HEK293T (cell line): ENCODE data around the gene ACTG2.
"Not testable (repeated sequence)": the region's sequence is repeated elsewhere in the genome, so short reads cannot be mapped to it uniquely, and the experiment has no call there.

ENCODE experiments used
- CTCF ChIA-PET: fragments of 350-600 bp; formaldehyde crosslinking; extraction: SDS; loops from one replicate; lab custom pipeline; 2021; ENCODE audit warnings: antibody characterized with exemption, inconsistent platforms; lab: Yijun Ruan, JAX
- POLR2A ChIA-PET: fragments of 350-600 bp; formaldehyde crosslinking; extraction: SDS; loops from one replicate; lab custom pipeline; 2020; ENCODE audit warnings: antibody characterized with exemption, inconsistent platforms; lab: Yijun Ruan, JAX
- DNase-seq: peaks from one replicate; pipeline ENCODE4 v3.0.0; 2012; ENCODE audit warnings: mixed read lengths; ENCODE audit errors: extremely low spot score
- ARNT ChIP-seq: fragments of 450-650 bp; IDR thresholded peaks from 2 replicates; pipeline ENCODE4 v1.6.1; 2017; ENCODE audit warnings: mild to moderate bottlenecking
- BHLHE40 ChIP-seq: fragments of 450-650 bp; IDR thresholded peaks from 2 replicates; pipeline ENCODE4 v1.6.1; 2016; ENCODE audit warnings: mild to moderate bottlenecking, moderate library complexity, borderline replicate concordance
- CTBP1 ChIP-seq: fragments of 450-650 bp; IDR thresholded peaks from 2 replicates; pipeline ENCODE4 v1.6.1; 2016; ENCODE audit warnings: borderline replicate concordance
- ELF4 ChIP-seq: fragments of 450-650 bp; IDR thresholded peaks from 2 replicates; pipeline ENCODE4 v1.6.1; 2017; ENCODE audit warnings: antibody characterized with exemption
- FOXA1 ChIP-seq: fragments of 450-650 bp; IDR thresholded peaks from 2 replicates; pipeline ENCODE4 v1.6.1; 2016; ENCODE audit warnings: mild to moderate bottlenecking
- FOXK2 ChIP-seq: fragments of 450-650 bp; IDR thresholded peaks from 2 replicates; pipeline ENCODE4 v1.6.1; 2016; ENCODE audit warnings: mild to moderate bottlenecking
- FOXM1 ChIP-seq: fragments of 450-650 bp; IDR thresholded peaks from 2 replicates; pipeline ENCODE4 v1.6.1; 2017; ENCODE audit warnings: mild to moderate bottlenecking, borderline replicate concordance
- HDGF ChIP-seq: fragments of 450-650 bp; IDR thresholded peaks from 2 replicates; pipeline ENCODE4 v1.6.1; 2017; ENCODE audit warnings: antibody characterized with exemption, borderline replicate concordance
- L3MBTL2 ChIP-seq: fragments of 450-650 bp; conservative IDR thresholded peaks from 2 replicates; pipeline ENCODE4 v1.6.1; 2016; ENCODE audit warnings: mild to moderate bottlenecking
- LEF1 ChIP-seq: fragments of 450-650 bp; IDR thresholded peaks from 2 replicates; pipeline ENCODE4 v1.6.1; 2017; ENCODE audit warnings: mild to moderate bottlenecking, borderline replicate concordance
- NFRKB ChIP-seq: fragments of 450-650 bp; IDR thresholded peaks from 2 replicates; pipeline ENCODE4 v1.6.1; 2016; ENCODE audit warnings: mild to moderate bottlenecking, moderate library complexity
- SP1 ChIP-seq: fragments of 450-650 bp; IDR thresholded peaks from 2 replicates; pipeline ENCODE4 v1.6.1; 2017
- SUZ12 ChIP-seq: fragments of 450-650 bp; IDR thresholded peaks from 2 replicates; pipeline ENCODE4 v1.6.1; 2016; ENCODE audit warnings: mild to moderate bottlenecking
- TARDBP ChIP-seq: fragments of 450-650 bp; IDR thresholded peaks from 2 replicates; pipeline ENCODE4 v1.6.1; 2016
- ZNF384 ChIP-seq: fragments of 450-650 bp; IDR thresholded peaks from 2 replicates; pipeline ENCODE4 v1.6.1; 2016
- TF ChIP-seq, protein P1 (sequence below): fragments of 450-650 bp; IDR thresholded peaks from 2 replicates; pipeline ENCODE4 v1.6.1; 2016

ACTG2 gene

DNA sequence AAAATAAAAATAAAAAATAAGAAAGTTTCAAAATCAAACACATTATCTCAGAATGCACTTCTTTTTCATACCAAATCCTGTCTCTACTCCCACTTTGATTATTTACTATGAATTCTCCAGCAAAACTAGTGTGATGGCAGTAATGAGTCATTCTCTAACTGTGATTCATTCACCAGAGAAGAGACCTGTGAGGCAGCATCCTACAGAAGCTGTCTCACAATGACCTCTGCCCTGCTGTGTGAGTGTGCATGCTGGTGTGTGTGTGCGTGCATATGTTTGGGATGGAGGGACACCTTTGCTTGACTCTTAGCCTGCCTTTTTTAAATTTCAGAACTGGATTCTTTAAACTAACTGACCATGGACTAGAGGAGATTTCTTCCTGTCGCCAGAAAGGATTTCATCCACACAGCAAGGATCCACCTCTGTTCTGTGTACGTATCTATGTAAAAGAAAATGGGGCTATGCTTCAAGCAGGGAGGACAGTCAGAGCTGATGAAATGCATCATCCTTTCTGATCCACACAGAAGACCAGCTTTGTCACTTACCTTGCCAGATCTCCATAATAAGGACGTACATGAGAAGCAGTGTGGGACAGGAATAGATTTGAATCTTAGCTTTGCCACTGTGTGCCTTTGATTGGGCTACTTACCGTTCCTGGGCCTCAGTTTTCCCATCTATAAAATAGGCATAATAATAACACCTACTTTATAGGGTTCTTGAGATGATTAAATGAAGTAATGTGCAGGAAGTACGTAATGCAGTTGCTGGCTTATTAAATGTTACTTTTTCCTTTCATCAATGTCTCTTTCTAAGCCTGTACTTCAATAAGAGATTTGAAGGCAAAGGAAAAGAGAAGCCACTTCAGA is 32.9 kb upstream of the ACTG2 start:
- TF ChIP-seq TARDBP: no peak
- TF ChIP-seq ARNT: no peak
- TF ChIP-seq LEF1: no peak
- TF ChIP-seq FOXM1: no peak
- TF ChIP-seq FOXA1: no peak
- no peak for TF ChIP-seq L3MBTL2
- TF ChIP-seq ELF4: no peak
- no peak for TF ChIP-seq BHLHE40
- TF ChIP-seq FOXK2: no peak
- no peak for TF ChIP-seq NFRKB
- no peak for TF ChIP-seq HDGF
- no peak for TF ChIP-seq ZNF384
- TF ChIP-seq CTBP1: no peak
- DNase-seq: no peak
- ChIA-PET POLR2A (no interaction called here), CTCF (no interaction called here)

DNA sequence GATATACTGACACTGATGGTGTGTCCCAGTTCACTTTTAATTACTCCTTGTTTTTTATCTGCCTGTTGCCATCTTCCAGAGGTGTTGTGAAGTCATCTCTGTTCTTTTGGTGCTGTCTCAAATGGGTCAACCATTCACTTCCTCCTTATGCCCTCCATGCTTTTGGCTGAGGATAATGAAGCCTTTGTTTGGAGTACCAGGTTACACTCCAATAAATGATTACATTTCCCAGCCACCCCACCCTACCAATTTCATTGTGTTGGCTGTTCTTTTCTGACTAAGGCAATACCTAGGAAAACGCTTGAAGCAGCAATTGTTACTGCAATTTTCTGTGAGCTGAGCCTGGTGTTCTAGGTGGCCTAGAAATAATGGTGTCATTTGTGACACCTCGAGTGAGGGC is 29.8 kb upstream of the ACTG2 start:
- CTCF ChIA-PET: no interaction called here
- DNase-seq: no peak
- POLR2A ChIA-PET: no interaction called here
- TF ChIP-seq HDGF (no peak), L3MBTL2 (no peak), ELF4 (no peak), LEF1 (no peak), SP1 (no peak), FOXK2 (no peak), ARNT (no peak), ZNF384 (no peak), NFRKB (no peak)

DNA sequence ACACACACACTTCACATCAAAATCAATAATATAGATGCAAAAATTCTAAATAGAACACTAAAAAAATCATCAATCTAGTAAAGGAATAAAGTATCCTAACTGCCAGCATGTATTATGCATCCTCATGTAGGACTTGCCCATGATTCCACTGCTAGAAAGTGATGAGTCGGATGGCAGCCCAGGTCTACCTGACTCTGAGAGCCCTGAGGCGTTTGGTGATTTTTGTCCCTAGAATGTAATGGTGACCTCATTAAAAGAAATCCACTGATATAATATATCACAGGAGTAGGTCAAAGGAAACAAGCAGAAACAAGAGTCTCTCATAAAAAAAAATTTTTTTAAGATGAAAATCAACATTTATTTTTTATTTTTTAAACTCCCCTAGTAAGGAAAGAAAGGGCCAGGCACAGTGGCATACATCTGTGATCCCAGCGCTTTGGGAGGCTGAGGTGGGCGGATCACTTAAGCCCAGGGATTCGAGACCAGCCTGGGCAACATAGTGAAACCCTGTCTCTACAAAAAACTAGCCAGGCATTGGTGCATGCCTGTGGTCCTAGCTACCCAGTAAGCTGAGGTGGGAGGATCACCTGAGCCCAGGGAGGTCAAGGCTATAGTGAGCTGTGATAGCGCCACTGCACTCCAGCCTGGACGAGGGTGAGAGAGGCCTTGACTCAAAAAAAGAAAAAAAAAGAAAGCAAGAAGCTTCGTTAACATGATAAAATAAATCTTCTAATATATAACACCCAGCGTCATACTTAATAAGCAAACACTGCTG is 24.4 kb upstream of the ACTG2 start:
- no peak for DNase-seq
- ChIA-PET POLR2A (no interaction called here), CTCF (no interaction called here)
- no peak for TF ChIP-seq BHLHE40
- no peak for TF ChIP-seq NFRKB
- no peak for TF ChIP-seq SUZ12
- no peak for TF ChIP-seq HDGF
- no peak for TF ChIP-seq FOXA1
- TF ChIP-seq, protein P1, sequence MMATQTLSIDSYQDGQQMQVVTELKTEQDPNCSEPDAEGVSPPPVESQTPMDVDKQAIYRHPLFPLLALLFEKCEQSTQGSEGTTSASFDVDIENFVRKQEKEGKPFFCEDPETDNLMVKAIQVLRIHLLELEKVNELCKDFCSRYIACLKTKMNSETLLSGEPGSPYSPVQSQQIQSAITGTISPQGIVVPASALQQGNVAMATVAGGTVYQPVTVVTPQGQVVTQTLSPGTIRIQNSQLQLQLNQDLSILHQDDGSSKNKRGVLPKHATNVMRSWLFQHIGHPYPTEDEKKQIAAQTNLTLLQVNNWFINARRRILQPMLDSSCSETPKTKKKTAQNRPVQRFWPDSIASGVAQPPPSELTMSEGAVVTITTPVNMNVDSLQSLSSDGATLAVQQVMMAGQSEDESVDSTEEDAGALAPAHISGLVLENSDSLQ: no peak
- no peak for TF ChIP-seq ELF4
- no peak for TF ChIP-seq SP1

DNA sequence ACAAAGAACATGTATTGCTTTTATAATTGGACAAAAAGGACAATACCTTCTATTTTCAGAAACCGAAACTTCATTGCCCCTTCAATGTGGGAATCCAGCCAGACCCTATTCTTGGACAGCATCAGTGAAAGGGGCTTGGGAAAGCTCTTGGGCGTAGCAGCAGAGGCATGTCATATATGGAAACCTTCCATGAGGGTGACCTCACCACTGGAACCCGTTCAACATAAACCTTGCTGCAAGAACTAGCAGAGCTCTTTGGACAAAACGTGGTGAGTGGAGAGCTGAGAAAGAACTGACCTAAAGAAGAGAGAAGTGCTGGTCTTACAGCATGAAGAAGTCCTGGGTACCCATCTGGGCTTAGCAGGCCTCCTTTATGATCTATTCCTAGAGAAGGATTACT is 22.7 kb upstream of the ACTG2 start:
- ChIA-PET CTCF (no interaction called here), POLR2A (no interaction called here)
- no peak for DNase-seq
- no peak for TF ChIP-seq SUZ12

DNA sequence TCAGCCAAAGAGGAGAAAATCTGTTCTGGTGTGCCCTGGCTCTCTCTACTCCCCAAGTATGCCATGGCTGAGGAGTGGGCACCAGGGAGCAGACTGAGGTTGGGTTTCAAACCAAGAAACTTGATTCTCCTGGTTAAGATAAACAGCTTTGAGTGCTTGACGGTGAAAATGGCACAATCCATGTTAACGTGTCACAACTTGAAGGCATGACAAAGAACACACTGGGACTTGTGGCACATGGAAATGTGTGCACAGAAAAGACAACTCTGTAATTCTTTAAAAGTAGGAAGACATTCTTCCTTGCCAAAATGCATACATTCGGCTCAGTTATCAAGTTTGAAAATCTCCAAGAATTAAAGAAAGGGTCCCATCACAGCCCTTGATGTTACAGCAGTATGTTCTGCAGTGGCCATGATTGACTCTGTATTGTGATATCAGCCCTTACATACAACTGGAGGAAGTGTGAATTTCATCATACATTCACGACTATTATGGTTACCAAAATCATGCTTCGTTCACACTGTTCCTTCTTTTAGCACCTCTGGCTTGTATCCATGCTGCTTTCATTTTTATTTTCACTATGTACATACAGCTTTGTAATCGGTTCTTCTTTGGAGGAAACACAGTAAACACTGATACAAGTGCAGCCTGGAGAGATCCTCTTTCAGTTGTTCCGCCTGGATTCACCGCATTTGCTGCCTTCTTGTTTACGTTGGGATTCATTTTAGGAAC is 15.6 kb upstream of the ACTG2 start:
- no peak for DNase-seq
- ChIA-PET CTCF (no interaction called here), POLR2A (no interaction called here)
- TF ChIP-seq SUZ12: no peak
- TF ChIP-seq FOXK2: no peak
- no peak for TF ChIP-seq HDGF
- TF ChIP-seq FOXM1: no peak
- TF ChIP-seq, protein P1: no peak
- no peak for TF ChIP-seq L3MBTL2
- no peak for TF ChIP-seq FOXA1
- TF ChIP-seq TARDBP: no peak
- TF ChIP-seq ARNT: no peak
- no peak for TF ChIP-seq BHLHE40
- no peak for TF ChIP-seq LEF1
- TF ChIP-seq SP1: no peak
- no peak for TF ChIP-seq ZNF384
- no peak for TF ChIP-seq CTBP1

DNA sequence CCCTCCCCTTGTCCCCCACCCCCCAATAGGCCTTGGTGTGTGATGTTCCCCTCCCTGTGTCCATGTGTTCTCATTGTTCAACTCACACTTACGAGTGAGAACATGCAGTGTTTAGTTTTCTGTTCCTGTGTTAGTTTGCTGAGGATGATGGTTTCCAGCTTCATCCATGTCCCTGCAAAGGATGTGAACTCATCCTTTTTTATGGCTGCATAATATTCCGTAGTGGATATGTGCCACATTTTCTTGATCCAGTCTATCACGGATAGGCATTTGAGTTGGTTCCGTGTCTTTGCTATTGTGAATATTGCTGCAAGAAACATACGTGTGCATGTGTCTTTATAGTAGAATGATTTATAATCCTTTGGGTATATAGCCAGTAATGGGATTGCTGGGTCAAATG is 14.8 kb upstream of the ACTG2 start:
- CTCF ChIA-PET, DNase-seq, POLR2A ChIA-PET: not testable (repeated sequence)
